Measurements from ENCODE around the gene ADH5. TPM values are rescaled to one million over a fixed set of nuclear protein-coding genes. Genes with fewer than 3 reads are reported as not detected.
"Not testable (repeated sequence)": the region's sequence is repeated elsewhere in the genome, so short reads cannot be mapped to it uniquely, and the experiment has no call there.

The ADH5 gene
- polyA plus RNA-seq (ENCODE audit: low read depth in 6 of 6), result 100 to 1,000 TPM in 3 of 6 donors, 10 to 100 TPM in 3; 89.6 to 122 (median 100) TPM

- H3K9me3 Mint-ChIP-seq, result peaks cover 0 to 2% (median 0%) of the 10 kb centered on the region in 7 donors
- no peaks in the 10 kb centered on the region for H3K27me3 Mint-ChIP-seq
- H3K4me1 Mint-ChIP-seq, result peaks cover 38 to 46% (median 45%) of the 10 kb centered on the region in 3 donors
- DNase-seq (peak; percentile 81), ATAC-seq (ENCODE audit: low read depth in 2 of 2) (peak; percentile 94)
- peak within 1 kb of the TSS; percentile 92 to 99 (median 98) for H3K4me3 Mint-ChIP-seq
- H3K36me3 Mint-ChIP-seq, result peaks cover 6% of the 10 kb centered on the region in 2 donors
- peak within 1 kb of the TSS; percentile 90 to 99 (median 97) for H3K27ac Mint-ChIP-seq
These were observed at the start of gene ADH5 for GRCh38 chr4:99088481-99089365. Gene ADH5, minus strand, starts transcription at chr4:99088788. Its CDS starts 88 bp downstream, at chr4:99088700.

DNA sequence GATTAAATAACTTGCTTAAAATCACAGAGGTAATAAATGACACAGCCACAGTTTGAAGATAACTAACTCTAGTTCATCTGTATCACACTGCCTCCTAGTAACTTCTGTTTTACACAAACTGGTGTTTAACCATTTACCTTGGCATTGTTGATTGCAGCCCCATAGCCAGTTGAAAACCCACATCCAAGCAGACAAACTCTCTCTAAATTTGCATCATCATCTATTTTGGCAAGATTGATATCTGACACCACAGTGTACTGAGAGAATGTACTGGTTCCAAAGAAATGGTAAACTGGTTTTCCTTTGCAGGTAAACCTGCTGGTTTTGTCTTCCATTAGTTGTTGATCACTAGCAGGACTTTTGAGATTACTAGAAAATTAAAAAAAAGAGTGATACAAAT lies 47.7 kb upstream of the ADH5 start:
- Mint-ChIP-seq H3K36me3 (no peaks in the 10 kb centered on the region), H3K4me3 (no peak overlapping the region), H3K27ac (no peak overlapping the region), H3K9me3 (no peaks in the 10 kb centered on the region), H3K27me3 (no peaks in the 10 kb centered on the region), H3K4me1 (no peaks in the 10 kb centered on the region)
- ATAC-seq (ENCODE audit: low read depth in 2 of 2), result no peak
- no peak for DNase-seq

DNA sequence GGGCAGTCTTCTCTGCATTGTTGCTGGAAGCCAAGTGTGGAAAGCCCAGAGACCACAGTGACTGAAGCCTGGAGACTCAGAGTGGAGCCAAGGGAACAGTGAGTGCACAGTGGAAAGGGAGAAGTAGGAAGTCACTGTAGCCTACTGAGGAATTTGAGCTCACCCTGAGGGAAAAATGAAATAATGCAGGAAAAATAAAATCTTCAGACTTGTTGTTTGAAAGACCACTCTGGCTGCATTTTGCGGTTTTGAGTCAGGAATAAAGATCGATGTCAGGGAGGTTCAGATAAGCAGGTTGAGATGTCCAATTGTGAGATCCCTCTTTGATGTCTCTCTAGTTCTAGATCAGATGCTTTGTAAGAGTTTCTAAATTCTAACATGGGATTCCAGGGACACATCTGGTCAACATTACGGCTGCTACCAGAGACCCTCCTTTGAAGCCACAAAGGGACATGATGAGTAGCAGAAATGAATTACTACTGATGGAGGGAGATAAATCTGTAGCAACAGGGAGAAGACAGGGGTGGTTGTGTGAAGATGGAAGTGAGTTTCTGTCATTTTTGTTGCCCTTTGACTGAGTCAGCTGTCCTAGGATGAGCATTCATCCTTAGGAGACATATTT lies 47.1 kb upstream of the ADH5 start:
- ATAC-seq (ENCODE audit: low read depth in 2 of 2) (no peak), DNase-seq (no peak)
- Mint-ChIP-seq H3K9me3 (no peaks in the 10 kb centered on the region), H3K27me3 (no peaks in the 10 kb centered on the region), H3K4me1 (no peaks in the 10 kb centered on the region), H3K36me3 (no peaks in the 10 kb centered on the region), H3K27ac (no peak overlapping the region), H3K4me3 (no peak overlapping the region)

DNA sequence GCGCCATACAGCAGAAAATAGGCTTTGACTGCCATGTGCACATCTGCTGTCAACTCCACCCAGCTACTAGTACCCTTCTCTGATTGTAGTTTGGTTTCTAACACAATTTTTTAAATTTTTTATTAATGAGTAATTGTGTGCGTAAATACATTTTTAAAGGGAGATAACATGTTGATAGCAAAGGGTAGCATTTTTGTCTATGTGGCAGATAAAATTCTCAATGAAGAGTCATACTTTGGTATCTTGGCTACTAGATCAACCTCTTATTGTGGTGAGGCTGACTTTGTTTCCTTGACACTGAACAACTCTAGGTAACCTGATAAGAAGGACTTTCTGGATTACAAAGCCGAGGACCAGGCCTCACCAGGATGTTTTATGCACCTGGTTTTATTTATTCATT lies 46.0 kb upstream of the ADH5 start:
- ATAC-seq (ENCODE audit: low read depth in 2 of 2) (no peak), DNase-seq (no peak)
- H3K4me1 Mint-ChIP-seq, result no peaks in the 10 kb centered on the region
- no peaks in the 10 kb centered on the region for H3K36me3 Mint-ChIP-seq
- H3K9me3 Mint-ChIP-seq, result no peaks in the 10 kb centered on the region
- no peak overlapping the region for H3K4me3 Mint-ChIP-seq
- H3K27me3 Mint-ChIP-seq, result no peaks in the 10 kb centered on the region
- no peak overlapping the region for H3K27ac Mint-ChIP-seq

- H3K4me1 Mint-ChIP-seq, result no peaks in the 10 kb centered on the region
- ATAC-seq (ENCODE audit: low read depth in 2 of 2), result no peak
- no peak for DNase-seq
- no peaks in the 10 kb centered on the region for H3K27me3 Mint-ChIP-seq
- H3K27ac Mint-ChIP-seq, result no peak overlapping the region
- no peaks in the 10 kb centered on the region for H3K36me3 Mint-ChIP-seq
- no peak overlapping the region for H3K4me3 Mint-ChIP-seq
- H3K9me3 Mint-ChIP-seq, result peaks cover 0 to 1% (median 0%) of the 10 kb centered on the region in 7 donors
These were observed 42.8 kb upstream of the ADH5 start for GRCh38 chr4:99131378-99131777.

DNA sequence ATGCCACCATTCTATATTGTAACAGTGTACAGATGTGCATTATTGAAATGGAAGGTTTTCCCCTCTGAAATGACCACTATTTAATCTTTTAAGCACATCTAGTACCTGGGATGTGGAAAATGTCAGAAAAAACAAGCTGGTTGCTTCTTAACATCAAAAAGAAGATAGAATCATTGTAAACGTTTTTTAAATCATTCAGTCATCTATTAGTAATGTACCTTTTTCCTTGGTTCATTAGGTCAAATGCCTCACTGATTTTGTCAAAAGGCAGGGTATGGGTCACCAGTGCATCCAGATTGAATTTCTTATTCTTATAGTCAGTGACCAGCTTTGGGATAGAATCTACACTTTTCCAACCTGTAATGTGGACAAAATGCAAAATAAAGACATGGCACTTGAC lies 37.8 kb upstream of the ADH5 start:
- H3K4me3 Mint-ChIP-seq, result no peak overlapping the region
- DNase-seq, result no peak
- H3K27ac Mint-ChIP-seq, result no peak overlapping the region
- H3K36me3 Mint-ChIP-seq, result no peaks in the 10 kb centered on the region
- H3K9me3 Mint-ChIP-seq, result peaks cover 0 to 3% (median 0%) of the 10 kb centered on the region in 7 donors
- H3K4me1 Mint-ChIP-seq, result no peaks in the 10 kb centered on the region
- no peak for ATAC-seq (ENCODE audit: low read depth in 2 of 2)
- peaks cover 0 to 5% (median 0%) of the 10 kb centered on the region in 3 donors for H3K27me3 Mint-ChIP-seq

DNA sequence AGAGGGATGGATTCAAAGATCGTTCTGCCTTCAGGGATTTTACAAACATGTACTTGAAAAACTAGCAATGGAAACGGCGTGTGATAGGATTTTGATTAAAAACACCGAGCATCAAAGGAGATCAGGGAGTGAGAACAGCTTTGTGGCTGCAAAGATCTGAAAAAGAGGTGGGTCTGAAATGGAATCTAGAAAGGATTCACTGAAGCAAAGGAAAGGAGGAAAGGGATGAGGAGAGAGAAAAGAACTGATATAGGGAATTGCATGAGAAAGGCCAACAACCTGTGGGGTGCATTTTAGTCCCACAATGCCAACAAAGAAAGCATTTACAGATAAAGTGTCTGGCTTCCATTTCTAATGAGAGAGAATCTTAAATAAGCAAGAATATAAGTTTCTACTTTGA lies 32.4 kb upstream of the ADH5 start:
- no peak overlapping the region for H3K4me3 Mint-ChIP-seq
- H3K9me3 Mint-ChIP-seq, result peaks cover 0 to 5% (median 0%) of the 10 kb centered on the region in 7 donors
- H3K4me1 Mint-ChIP-seq, result no peaks in the 10 kb centered on the region
- no peaks in the 10 kb centered on the region for H3K36me3 Mint-ChIP-seq
- H3K27me3 Mint-ChIP-seq, result peaks cover 0 to 5% (median 0%) of the 10 kb centered on the region in 3 donors
- H3K27ac Mint-ChIP-seq, result peak overlapping the region in 1 of 6 donors; percentile 38
- DNase-seq, result no peak
- no peak for ATAC-seq (ENCODE audit: low read depth in 2 of 2)

DNA sequence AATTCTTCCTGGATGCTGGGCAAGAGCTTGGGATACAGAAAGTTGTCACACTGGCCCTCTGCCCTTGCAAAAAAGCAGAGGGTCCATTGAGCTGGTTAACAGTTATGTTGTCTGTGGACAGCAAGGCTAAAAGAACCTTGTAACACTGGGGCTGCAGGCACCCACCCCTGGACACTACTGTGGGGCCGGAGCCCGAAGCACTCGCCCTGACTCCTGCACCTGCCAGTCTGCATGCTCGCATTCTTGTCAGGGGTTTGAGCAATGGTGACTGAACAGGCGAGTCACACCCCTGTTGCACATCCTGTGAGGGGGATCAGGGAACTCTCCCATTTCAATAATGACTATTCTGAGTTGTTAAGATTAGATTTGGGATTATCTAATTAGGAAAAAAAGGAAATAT lies 31.9 kb upstream of the ADH5 start:
- Mint-ChIP-seq H3K27me3 (no peaks in the 10 kb centered on the region), H3K4me3 (no peak overlapping the region), H3K4me1 (no peaks in the 10 kb centered on the region), H3K9me3 (peaks cover 0 to 5% (median 0%) of the 10 kb centered on the region in 7 donors), H3K36me3 (no peaks in the 10 kb centered on the region), H3K27ac (no peak overlapping the region)
- ATAC-seq (ENCODE audit: low read depth in 2 of 2), result no peak
- DNase-seq, result no peak

- peak overlapping the region in 1 of 6 donors; percentile 57 for H3K27ac Mint-ChIP-seq
- DNase-seq (no peak), ATAC-seq (ENCODE audit: low read depth in 2 of 2) (no peak)
- H3K27me3 Mint-ChIP-seq, result no peaks in the 10 kb centered on the region
- H3K9me3 Mint-ChIP-seq, result peaks cover 0 to 5% (median 0%) of the 10 kb centered on the region in 7 donors
- H3K36me3 Mint-ChIP-seq, result no peaks in the 10 kb centered on the region
- no peak overlapping the region for H3K4me3 Mint-ChIP-seq
- H3K4me1 Mint-ChIP-seq, result no peaks in the 10 kb centered on the region
These were observed 29.5 kb upstream of the ADH5 start for GRCh38 chr4:99117876-99118693.

DNA sequence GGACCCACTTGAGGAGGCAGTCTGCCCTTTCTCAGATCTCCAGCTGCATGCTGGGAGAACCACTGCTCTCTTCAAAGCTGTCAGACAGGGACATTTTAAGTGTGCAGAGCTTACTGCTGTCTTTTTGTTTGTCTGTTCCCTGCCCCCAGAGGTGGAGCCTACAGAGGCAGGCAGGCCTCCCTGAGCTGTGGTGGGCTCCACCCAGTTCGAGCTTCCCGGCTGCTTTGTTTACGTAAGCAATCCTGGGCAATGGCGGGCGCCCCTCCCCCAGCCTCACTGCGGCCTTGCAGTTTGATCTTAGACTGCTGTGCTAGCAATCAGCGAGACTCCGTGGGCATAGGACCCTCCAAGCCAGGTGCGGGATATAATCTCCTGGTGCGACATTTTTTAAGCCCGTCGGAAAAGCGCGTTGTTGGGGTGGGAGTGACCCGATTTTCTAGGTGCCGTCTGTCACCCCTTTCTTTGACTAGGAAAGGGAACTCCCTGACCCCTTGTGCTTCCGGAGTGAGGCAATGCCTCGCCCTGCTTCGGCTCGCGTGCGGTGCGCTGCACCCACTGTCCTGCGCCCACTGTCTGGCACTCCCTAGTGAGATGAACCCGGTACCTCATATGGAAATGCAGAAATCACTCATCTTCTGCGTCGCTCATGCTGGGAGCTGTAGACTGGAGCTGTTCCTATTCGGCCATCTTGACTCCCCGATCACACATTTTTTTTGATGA lies 28.7 kb upstream of the ADH5 start:
- DNase-seq; H3K36me3 Mint-ChIP-seq; H3K9me3 Mint-ChIP-seq; H3K27ac Mint-ChIP-seq; H3K4me3 Mint-ChIP-seq; H3K4me1 Mint-ChIP-seq; ATAC-seq (ENCODE audit: low read depth in 2 of 2); H3K27me3 Mint-ChIP-seq: not testable (repeated sequence)

DNA sequence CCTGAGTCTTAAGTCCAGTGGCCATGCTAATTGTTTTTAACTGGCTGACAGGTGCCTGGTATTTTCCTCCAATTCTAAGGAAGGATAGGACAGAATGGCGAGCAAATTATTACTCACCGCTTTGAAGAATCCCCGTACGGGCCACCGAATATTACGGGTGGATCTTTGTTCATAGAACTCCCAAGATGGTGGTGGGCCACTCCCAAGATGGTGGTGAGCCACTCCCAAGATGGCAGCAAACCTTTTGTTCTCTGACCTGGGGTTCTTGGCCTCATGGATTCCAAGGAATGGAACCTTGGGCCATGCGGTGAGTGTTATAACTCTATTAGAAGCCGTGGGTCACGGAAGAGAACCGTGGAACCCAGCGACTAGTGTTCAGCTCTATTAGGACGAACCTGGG lies 20.7 kb upstream of the ADH5 start:
- not testable (repeated sequence) for H3K27ac Mint-ChIP-seq; H3K27me3 Mint-ChIP-seq; ATAC-seq (ENCODE audit: low read depth in 2 of 2); H3K9me3 Mint-ChIP-seq; DNase-seq; H3K4me3 Mint-ChIP-seq; H3K36me3 Mint-ChIP-seq
- peaks cover 0 to 12% (median 4%) of the 10 kb centered on the region in 3 donors for H3K4me1 Mint-ChIP-seq

DNA sequence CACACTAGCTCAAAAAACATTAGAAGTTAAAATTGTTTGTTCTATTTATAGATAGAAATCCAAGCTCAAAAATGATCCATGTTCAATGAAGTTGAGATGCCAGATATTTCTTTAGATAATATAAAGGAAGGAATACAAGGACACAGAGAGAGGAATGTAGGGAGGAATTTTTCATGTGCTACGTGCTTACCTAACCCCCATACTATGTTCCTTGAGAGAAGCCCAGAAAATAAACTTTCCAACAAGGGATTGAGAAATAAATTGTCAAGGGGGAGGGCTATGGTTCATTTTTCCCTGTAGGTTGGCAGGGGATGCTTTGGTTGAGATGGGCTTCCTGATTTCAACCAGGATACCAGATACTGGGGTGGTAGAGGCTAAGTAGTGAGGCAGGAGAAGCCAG lies 15.6 kb upstream of the ADH5 start:
- H3K27me3 Mint-ChIP-seq, result no peaks in the 10 kb centered on the region

GRCh38 chr4:99103166-99103565 lies 14.6 kb upstream of the ADH5 start:
- no peak for ATAC-seq (ENCODE audit: low read depth in 2 of 2)
- Mint-ChIP-seq H3K27ac (no peak overlapping the region), H3K4me1 (peaks cover 0 to 4% (median 1%) of the 10 kb centered on the region in 3 donors), H3K9me3 (no peaks in the 10 kb centered on the region), H3K27me3 (peaks cover 0 to 7% (median 0%) of the 10 kb centered on the region in 3 donors), H3K4me3 (no peak overlapping the region), H3K36me3 (peaks cover 0 to 4% of the 10 kb centered on the region in 2 donors)
- no peak for DNase-seq

More for the DNA sequence above, 15.6 kb upstream of the ADH5 start:
- Mint-ChIP-seq H3K27ac (peak overlapping the region in 1 of 6 donors; percentile 25), H3K9me3 (peaks cover 0 to 2% (median 0%) of the 10 kb centered on the region in 7 donors), H3K4me3 (no peak overlapping the region), H3K36me3 (peaks cover 0 to 4% of the 10 kb centered on the region in 2 donors), H3K4me1 (peaks cover 0 to 9% (median 4%) of the 10 kb centered on the region in 3 donors)
- no peak for DNase-seq
- no peak for ATAC-seq (ENCODE audit: low read depth in 2 of 2)

Measured in naive B cell (primary cell).